Measurements from ENCODE around the gene HMGN3. TPM values are rescaled to one million over a fixed set of nuclear protein-coding genes. Genes with fewer than 3 reads are reported as not detected.

HMGN3 gene
- total and polyA plus RNA-seq, 2 of the 13 experiments (the other 11 are each of a cell fraction or from before 2014, with no cell fraction given) = 67.9 to 145 TPM

DNA sequence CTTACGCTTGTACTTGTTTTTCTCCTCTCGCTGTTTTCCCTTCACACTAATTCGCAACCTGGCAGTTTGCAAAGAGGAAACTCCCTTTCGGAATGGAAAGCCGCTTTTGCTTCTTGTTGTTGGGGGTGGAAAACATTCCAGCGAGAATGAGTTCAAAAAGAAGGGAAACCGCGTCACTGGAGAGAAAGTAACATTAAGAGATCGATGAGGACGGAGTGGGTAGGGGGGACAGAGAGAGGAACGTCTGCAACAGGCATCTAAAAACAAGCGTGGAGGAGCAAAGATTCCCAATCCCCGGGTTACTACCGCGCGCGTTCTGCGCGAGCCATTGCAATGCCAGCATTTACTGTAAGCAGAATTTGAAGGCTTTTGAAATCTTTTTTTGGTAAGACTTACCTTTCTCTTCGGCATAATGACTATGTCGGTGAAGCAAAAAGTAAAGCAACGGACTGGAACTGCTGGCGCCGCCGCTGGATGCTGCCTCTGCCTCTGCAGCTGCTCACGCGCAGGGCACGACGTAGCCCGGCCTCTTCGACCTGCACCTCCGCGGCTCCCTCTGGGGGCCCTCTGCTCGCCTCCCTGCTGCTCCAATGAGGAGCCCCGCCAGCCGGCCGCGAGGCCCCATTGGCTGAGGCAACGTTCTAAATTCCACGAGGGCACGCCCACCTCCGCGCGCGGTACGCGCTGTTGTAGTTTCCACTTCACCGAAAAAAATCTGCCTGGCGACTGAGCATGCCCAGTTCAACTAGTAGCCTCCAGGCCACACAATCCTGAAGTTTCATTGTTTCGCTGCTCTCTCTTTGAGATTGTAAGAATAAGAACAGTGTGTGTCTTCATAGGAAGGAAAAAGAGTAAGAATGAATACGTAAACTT lies at the start of gene HMGN3 (continued):
- TF ChIP-seq SOX13 (IDR thresholded peaks at IDR 0.05) = no peak
- TF ChIP-seq SOX13 (CRISPR knock-in tag; conservative IDR thresholded peaks at IDR 0.05 in 1 of 2, IDR thresholded peaks at IDR 0.05 in 1 of 2) = 0 out of 4 replicates have a peak, but pooled peaks of 1 of the 2 experiments have one; percentile 40
- TF ChIP-seq ZNF850 (CRISPR knock-in tag; conservative IDR thresholded peaks at IDR 0.05) = peak; percentile 76; the same call in 1 of the 2 replicates
- peak in 1 of 2 experiments; percentile 15; a peak in 1 of 4 replicates for TF ChIP-seq NR2F1 (CRISPR knock-in tag; IDR thresholded peaks at IDR 0.05)
- TF ChIP-seq, protein P1, sequence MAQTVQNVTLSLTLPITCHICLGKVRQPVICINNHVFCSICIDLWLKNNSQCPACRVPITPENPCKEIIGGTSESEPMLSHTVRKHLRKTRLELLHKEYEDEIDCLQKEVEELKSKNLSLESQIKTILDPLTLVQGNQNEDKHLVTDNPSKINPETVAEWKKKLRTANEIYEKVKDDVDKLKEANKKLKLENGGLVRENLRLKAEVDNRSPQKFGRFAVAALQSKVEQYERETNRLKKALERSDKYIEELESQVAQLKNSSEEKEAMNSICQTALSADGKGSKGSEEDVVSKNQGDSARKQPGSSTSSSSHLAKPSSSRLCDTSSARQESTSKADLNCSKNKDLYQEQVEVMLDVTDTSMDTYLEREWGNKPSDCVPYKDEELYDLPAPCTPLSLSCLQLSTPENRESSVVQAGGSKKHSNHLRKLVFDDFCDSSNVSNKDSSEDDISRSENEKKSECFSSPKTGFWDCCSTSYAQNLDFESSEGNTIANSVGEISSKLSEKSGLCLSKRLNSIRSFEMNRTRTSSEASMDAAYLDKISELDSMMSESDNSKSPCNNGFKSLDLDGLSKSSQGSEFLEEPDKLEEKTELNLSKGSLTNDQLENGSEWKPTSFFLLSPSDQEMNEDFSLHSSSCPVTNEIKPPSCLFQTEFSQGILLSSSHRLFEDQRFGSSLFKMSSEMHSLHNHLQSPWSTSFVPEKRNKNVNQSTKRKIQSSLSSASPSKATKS (CRISPR knock-in tag; IDR thresholded peaks at IDR 0.05) = no peak
- TF ChIP-seq, protein P2, sequence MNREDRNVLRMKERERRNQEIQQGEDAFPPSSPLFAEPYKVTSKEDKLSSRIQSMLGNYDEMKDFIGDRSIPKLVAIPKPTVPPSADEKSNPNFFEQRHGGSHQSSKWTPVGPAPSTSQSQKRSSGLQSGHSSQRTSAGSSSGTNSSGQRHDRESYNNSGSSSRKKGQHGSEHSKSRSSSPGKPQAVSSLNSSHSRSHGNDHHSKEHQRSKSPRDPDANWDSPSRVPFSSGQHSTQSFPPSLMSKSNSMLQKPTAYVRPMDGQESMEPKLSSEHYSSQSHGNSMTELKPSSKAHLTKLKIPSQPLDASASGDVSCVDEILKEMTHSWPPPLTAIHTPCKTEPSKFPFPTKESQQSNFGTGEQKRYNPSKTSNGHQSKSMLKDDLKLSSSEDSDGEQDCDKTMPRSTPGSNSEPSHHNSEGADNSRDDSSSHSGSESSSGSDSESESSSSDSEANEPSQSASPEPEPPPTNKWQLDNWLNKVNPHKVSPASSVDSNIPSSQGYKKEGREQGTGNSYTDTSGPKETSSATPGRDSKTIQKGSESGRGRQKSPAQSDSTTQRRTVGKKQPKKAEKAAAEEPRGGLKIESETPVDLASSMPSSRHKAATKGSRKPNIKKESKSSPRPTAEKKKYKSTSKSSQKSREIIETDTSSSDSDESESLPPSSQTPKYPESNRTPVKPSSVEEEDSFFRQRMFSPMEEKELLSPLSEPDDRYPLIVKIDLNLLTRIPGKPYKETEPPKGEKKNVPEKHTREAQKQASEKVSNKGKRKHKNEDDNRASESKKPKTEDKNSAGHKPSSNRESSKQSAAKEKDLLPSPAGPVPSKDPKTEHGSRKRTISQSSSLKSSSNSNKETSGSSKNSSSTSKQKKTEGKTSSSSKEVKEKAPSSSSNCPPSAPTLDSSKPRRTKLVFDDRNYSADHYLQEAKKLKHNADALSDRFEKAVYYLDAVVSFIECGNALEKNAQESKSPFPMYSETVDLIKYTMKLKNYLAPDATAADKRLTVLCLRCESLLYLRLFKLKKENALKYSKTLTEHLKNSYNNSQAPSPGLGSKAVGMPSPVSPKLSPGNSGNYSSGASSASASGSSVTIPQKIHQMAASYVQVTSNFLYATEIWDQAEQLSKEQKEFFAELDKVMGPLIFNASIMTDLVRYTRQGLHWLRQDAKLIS (CRISPR knock-in tag; IDR thresholded peaks at IDR 0.05) = no peak
- TF ChIP-seq, protein P3, sequence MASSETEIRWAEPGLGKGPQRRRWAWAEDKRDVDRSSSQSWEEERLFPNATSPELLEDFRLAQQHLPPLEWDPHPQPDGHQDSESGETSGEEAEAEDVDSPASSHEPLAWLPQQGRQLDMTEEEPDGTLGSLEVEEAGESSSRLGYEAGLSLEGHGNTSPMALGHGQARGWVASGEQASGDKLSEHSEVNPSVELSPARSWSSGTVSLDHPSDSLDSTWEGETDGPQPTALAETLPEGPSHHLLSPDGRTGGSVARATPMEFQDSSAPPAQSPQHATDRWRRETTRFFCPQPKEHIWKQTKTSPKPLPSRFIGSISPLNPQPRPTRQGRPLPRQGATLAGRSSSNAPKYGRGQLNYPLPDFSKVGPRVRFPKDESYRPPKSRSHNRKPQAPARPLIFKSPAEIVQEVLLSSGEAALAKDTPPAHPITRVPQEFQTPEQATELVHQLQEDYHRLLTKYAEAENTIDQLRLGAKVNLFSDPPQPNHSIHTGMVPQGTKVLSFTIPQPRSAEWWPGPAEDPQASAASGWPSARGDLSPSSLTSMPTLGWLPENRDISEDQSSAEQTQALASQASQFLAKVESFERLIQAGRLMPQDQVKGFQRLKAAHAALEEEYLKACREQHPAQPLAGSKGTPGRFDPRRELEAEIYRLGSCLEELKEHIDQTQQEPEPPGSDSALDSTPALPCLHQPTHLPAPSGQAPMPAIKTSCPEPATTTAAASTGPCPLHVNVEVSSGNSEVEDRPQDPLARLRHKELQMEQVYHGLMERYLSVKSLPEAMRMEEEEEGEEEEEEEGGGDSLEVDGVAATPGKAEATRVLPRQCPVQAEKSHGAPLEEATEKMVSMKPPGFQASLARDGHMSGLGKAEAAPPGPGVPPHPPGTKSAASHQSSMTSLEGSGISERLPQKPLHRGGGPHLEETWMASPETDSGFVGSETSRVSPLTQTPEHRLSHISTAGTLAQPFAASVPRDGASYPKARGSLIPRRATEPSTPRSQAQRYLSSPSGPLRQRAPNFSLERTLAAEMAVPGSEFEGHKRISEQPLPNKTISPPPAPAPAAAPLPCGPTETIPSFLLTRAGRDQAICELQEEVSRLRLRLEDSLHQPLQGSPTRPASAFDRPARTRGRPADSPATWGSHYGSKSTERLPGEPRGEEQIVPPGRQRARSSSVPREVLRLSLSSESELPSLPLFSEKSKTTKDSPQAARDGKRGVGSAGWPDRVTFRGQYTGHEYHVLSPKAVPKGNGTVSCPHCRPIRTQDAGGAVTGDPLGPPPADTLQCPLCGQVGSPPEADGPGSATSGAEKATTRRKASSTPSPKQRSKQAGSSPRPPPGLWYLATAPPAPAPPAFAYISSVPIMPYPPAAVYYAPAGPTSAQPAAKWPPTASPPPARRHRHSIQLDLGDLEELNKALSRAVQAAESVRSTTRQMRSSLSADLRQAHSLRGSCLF (CRISPR knock-in tag; IDR thresholded peaks at IDR 0.05; ENCODE audit: borderline replicate concordance) = no peak; the same call in 1 of the 2 replicates
- TF ChIP-seq ZNF225 (CRISPR knock-in tag; IDR thresholded peaks at IDR 0.05) = peak; percentile 60; the same call in 1 of the 2 replicates
- no peak for TF ChIP-seq AKAP8 (CRISPR knock-in tag; IDR thresholded peaks at IDR 0.05)
- TF ChIP-seq FOSL1 (CRISPR knock-in tag; IDR thresholded peaks at IDR 0.05; ENCODE audit: borderline replicate concordance) = no peak
- TF ChIP-seq, protein P4, sequence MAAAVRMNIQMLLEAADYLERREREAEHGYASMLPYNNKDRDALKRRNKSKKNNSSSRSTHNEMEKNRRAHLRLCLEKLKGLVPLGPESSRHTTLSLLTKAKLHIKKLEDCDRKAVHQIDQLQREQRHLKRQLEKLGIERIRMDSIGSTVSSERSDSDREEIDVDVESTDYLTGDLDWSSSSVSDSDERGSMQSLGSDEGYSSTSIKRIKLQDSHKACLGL (CRISPR knock-in tag; IDR thresholded peaks at IDR 0.05) = 0 out of 2 replicates have a peak, but pooled peaks have one; percentile 49
- TF ChIP-seq U2AF2 (IDR thresholded peaks at IDR 0.05; ENCODE audit: low read depth, low read length) = no peak
- peak; percentile 94; the same call in 1 of the 2 replicates for TF ChIP-seq ZNF749 (CRISPR knock-in tag; IDR thresholded peaks at IDR 0.05; ENCODE audit: borderline replicate concordance)

Measured in HepG2 (cell line).